Effector CD8-positive, alpha-beta T cell (primary cell): ENCODE measurements around the gene RUNX2.

Experiments
- DNase-seq: peaks from one replicate; lab custom pipeline; 2025; lab: John Stamatoyannopoulos, UW

RUNX2 gene

GRCh38 chr6:45705137-45705855 lies 377.2 kb downstream of the RUNX2 start:
- no peak for DNase-seq

DNA sequence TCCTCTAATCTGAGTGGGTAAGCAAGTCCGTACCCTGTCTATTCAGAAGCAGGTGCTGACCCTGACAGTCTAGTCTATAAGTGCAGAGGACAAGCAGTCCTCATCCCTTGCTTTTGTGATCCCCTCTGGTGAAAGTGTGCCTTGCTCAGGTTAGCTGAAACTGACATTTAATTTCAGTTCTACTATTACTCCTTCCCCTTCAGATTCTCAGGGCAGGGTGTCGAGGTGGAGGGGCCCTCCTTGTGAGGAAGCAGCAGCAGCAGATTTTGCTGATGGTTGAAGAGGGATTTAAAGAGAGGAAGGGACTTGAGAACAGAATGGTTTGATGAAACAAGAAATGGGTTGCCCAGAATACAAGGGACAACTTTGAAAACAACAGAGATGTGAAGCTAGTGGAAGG lies 378.2 kb downstream of the RUNX2 start:
- DNase-seq, result no peak

DNA sequence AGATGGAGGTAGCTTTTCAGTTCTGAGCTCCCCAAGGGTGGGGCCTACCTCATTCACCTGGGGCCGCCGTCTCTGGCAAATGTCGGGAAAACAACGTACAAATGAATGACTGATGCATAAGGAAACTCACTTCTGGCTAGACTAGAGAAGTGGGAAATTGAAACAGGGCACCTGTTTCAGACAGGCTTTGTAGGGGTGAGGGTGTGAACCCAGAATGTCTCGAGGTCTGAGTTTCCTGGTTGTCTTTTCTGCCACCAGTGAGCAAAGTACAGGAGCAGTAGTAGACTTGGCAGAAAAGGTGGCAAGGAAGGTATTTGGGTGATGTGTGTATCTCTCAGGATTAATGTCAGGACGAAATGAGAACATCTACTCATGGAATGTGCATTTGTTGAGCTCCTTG lies 379.0 kb downstream of the RUNX2 start:
- DNase-seq, result no peak

DNA sequence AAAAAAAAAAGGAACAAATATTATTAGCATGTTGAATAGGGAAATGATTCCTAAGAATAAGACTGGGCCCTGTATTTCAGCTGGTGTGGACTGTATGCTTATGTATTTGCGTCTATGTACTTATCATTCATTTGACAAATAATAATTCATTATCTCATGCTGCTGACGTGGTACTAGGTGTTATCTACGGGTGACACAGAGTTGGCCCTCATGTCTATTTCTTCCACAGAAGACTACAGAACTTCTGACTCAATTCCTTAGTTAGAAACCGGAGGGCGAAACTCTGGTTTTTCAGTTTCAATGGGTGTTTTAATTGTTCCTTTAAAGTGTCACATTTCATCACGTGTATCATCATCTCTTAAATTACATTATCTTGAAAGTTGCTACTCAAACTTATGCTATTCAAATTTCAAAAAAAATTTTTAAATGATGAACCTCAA lies 381.7 kb downstream of the RUNX2 start:
- DNase-seq, result no peak

GRCh38 chr6:45710304-45710821 lies 382.2 kb downstream of the RUNX2 start:
- no peak for DNase-seq

DNA sequence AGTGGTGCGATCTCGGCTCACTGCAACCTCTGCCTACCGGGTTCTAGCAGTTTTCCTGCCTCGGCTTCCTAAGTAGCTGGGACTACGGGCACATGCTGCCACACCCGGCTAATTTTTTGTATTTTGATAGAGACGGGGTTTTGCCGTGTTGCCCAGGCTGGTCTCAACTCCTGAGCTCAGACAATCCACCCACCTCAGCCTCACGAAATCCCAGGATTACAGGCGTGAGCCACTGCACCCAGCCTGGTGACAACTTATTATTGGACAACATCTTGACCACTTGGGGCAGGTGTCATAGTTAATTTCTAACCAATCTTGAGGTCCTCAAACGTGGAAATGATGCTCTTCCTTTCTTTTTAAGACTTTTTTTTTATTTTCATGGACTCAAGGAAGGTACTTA lies 383.9 kb downstream of the RUNX2 start:
- no peak for DNase-seq

DNA sequence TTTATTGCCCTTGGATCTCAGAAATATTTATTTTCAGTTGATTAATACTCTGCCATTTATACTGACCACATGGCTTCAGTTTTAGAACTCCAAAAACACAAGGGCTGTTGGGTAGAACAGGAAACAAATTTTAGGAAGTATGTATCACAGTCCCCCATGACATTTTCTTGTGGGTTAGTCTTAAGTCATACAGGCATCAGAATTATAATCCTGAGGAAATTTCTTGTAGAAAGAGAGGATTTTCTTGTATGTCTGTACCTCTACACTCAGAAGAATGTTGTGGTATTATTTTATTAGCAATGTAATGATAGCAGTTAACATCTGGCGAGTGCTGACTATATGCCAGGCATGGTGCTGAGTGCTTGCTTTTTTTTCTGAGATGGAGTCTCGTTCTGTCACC lies 384.7 kb downstream of the RUNX2 start:
- DNase-seq, result no peak
